HG02943 (cell line): ENCODE results near the gene ARMC2.

ENCODE experiments used
- ATAC-seq: cut with Tn5 transposase; IDR thresholded peaks from one replicate; pipeline ENCODE4 v1.9.1; 2021; ENCODE audit warnings: mild to moderate bottlenecking, low read depth, moderate library complexity; ENCODE audit not compliant: unreplicated experiment

The ARMC2 gene

DNA sequence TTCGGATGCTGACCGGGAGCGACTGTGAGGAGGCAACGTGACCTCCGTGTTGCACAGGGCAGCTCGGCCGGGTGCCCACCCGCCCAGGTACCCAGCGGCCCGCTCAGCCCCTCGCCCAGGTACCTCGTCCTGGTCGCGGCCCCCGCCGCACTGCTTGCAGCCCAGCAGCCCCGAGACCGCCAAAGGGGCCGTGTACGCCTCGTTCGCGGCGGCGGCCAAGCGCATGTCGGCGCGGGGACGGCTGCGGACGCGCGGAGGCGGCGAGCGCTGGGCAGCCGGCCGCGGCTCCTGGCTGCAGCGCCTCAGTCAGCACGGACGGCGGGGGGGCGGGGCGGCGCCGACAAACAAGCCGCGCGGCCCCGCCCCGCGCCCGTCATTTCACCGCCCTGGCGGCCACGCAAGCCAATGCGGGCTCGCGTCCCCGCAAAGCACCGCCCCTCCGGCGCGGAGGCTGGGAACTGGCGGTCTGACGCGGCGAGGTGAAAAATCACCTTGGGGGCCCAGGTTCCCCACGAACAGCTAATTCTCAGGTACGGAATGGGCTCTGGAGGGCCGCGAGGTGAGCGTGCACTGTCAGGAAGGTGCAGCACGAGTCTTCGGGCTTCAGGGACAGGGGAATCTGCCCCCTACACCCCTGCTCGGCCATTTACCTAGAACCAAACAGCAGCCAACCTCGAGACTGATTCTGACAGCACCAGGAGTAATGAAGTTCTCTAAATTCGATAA lies 161.2 kb downstream of the ARMC2 start:
- peak; percentile 79 for ATAC-seq

DNA sequence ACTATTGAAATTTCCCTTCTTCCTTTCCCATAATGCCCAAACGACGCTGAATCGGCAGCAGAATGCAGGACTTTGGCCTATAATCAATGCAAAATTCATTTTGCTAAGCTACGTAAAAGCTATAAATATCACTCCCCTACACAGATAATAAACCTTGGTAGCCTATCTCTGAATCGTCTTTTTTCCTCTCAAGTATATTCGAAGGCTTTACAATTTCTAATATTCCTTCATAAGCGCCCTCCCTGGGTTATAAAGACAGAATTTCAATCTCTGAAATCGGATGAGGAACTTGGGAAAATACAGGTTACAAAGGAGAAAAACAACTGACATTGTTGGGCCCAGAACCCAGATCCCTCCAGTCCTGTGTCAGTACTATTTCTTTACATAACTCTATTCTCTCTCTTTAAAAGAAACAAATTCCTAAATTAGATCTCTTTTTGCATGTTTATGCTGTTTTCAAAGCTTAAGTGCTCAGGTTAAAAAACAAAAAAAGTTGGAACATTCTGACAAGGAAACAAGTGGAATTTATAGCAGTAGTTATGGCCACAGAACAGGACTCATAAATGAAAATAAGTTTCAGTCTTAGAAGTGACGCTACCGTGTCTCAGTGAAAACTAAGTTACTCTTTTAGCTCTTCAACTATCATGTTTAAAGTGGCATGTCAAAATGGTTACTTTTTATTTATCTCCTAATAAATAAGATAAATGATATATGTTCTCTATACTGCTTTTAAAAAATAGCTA lies 161.9 kb downstream of the ARMC2 start:
- no peak for ATAC-seq

DNA sequence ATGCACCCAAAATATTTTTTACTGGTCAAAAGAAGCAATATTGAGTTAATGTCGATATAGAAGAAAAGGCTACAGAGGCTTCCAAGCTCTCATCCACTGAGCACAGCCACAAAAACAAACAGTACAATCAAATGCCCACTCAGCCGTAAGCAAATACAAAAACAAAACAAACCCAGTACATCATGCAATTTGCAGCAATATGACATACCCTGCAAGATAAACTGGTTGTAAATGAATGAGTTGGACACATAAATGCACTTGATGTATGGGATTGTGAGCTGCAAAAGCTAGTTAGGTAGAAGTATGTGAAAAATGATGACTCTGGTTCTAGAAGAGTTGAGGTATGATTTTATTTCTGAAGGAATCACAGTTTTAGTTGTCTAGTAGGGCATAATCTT lies 162.5 kb downstream of the ARMC2 start:
- ATAC-seq: no peak

GRCh38 chr6:109013656-109014305 lies 165.6 kb downstream of the ARMC2 start:
- ATAC-seq: no peak

GRCh38 chr6:109014606-109015005 lies 166.4 kb downstream of the ARMC2 start:
- no peak for ATAC-seq

- ATAC-seq: no peak
These were observed 167.0 kb downstream of the ARMC2 start for GRCh38 chr6:109015176-109015575.

DNA sequence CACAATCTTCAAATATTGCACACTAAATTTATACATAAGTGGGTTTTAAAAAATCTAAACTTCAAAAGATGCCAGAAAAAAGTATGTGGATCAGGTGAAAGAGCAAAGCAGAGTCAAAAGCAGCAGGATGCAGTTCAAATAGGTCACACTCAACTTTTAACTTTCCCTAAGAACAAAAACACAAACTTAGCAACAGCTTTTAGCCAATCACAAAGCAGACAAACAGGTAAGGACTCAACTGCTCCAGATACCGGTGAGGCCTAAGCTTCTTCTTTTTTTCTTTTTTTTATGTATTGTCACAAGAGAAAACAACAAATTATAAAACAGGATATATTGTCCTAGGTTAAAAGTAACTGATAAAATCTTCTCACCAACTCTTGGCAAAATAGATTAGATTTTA lies 171.7 kb downstream of the ARMC2 start:
- ATAC-seq: no peak

- no peak for ATAC-seq
These were observed 173.6 kb downstream of the ARMC2 start for GRCh38 chr6:109021870-109022269.

DNA sequence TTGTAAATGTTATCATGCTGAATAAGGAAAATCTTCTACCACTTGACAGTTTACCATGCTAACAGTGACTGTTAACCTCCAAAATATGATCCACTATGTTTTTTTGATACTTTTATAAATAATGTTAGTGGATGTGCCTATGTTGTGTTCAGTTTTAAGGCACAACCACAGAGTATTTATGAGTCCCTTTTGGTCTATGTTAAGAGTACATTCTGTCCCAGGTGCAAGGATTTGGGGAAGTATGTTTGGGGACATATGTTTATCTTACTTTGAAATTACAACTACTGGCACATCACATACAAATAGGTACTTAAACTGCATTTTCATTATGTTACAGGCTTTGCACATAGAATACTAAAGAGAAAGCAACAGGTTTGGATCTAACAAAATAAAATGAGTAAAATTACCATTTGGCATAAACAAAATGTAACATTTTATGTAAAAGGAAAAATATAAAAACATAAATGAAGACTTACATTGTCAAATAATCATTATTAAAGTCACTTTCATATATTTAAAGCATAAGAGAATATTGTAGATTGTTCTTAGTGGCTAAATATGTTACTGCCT lies 175.2 kb downstream of the ARMC2 start:
- no peak for ATAC-seq
